ENCODE results near the gene VAV2. TPM values are rescaled to one million over a fixed set of nuclear protein-coding genes. Genes with fewer than 3 reads are reported as not detected.

Gene VAV2
- total RNA-seq, 1 experiment from 2014 or later = 10.3 TPM

- peak; percentile 66 for DNase-seq (ENCODE audit: low read depth)
Observed at GRCh38 chr9:133742849-133743444, 249.2 kb downstream of the VAV2 start.

GRCh38 chr9:133742251-133742650, 249.9 kb downstream of the VAV2 start:
- DNase-seq (ENCODE audit: low read depth) = no peak

GRCh38 chr9:133741716-133742115, 250.4 kb downstream of the VAV2 start:
- DNase-seq (ENCODE audit: low read depth) = no peak

- DNase-seq (ENCODE audit: low read depth) = no peak
Observed at GRCh38 chr9:133740911-133741310, 251.2 kb downstream of the VAV2 start.

- DNase-seq (ENCODE audit: low read depth) = no peak
Observed at GRCh38 chr9:133739408-133740280, 252.5 kb downstream of the VAV2 start.

- no peak for DNase-seq (ENCODE audit: low read depth)
Observed at GRCh38 chr9:133738640-133739225, 253.4 kb downstream of the VAV2 start.

- DNase-seq (ENCODE audit: low read depth) = peak; percentile 65
Observed at GRCh38 chr9:133737774-133738639, 254.1 kb downstream of the VAV2 start, which contains the start of gene SARDH. SARDH (minus strand) TSS chr9:133738352; CDS start chr9:133734173, 4,179 bp downstream.

GRCh38 chr9:133737071-133737773, 254.9 kb downstream of the VAV2 start:
- DNase-seq (ENCODE audit: low read depth) = no peak

GRCh38 chr9:133735931-133736330, 256.2 kb downstream of the VAV2 start:
- DNase-seq (ENCODE audit: low read depth) = no peak

- DNase-seq (ENCODE audit: low read depth) = no peak
Observed at GRCh38 chr9:133735415-133735775, 256.7 kb downstream of the VAV2 start.

- DNase-seq (ENCODE audit: low read depth) = no peak
Observed at GRCh38 chr9:133734590-133735414, 257.3 kb downstream of the VAV2 start.

- DNase-seq (ENCODE audit: low read depth) = no peak
Observed at GRCh38 chr9:133733796-133734533, 258.2 kb downstream of the VAV2 start.

GRCh38 chr9:133733421-133733795, 258.7 kb downstream of the VAV2 start:
- no peak for DNase-seq (ENCODE audit: low read depth)

- no peak for DNase-seq (ENCODE audit: low read depth)
Observed at GRCh38 chr9:133732639-133733408, 259.3 kb downstream of the VAV2 start.

- peak; percentile 60 for DNase-seq (ENCODE audit: low read depth)
Observed at GRCh38 chr9:133731876-133732638, 260.1 kb downstream of the VAV2 start.

GRCh38 chr9:133730994-133731715, 261.0 kb downstream of the VAV2 start:
- no peak for DNase-seq (ENCODE audit: low read depth)

- DNase-seq (ENCODE audit: low read depth) = no peak
Observed at GRCh38 chr9:133729617-133730281, 262.4 kb downstream of the VAV2 start.

Measured in RPMI7951 (cell line).